SK-N-SH treated with all-trans-retinoic acid at 6 μM for 48 hours (cell line): Measurements from ENCODE around the gene RAB30.
"Not testable (repeated sequence)": the region's sequence is repeated elsewhere in the genome, so short reads cannot be mapped to it uniquely, and the experiment has no call there.

ENCODE experiments used
- ATAC-seq: fragments of 200-7000 bp; cut with Tn5 transposase; 3 replicates; pipeline ENCODE4 v1.9.1; 2020; ENCODE audit warnings: mild to moderate bottlenecking, moderate library complexity
- ARNTL ChIP-seq: fragments of 450-650 bp; formaldehyde crosslinking; IDR thresholded peaks from 2 replicates; pipeline ENCODE4 v1.5.0; 2020; ENCODE audit warnings: low read depth, mild to moderate bottlenecking, moderate library complexity, borderline replicate concordance
- BACH2 ChIP-seq: fragments of 250-450 bp; sonication (Bioruptor Pico); IDR thresholded peaks from 2 replicates; pipeline ENCODE4 v1.9.0; 2021; ENCODE audit warnings: mild to moderate bottlenecking, borderline replicate concordance
- CREB5 ChIP-seq: fragments of 250-450 bp; sonication (Bioruptor Pico); IDR thresholded peaks from 2 replicates; pipeline ENCODE4 v1.5.1; 2020; ENCODE audit warnings: low read depth, mild to moderate bottlenecking, moderate library complexity
- CSDC2 ChIP-seq: fragments of 250-450 bp; sonication (Bioruptor Pico); IDR thresholded peaks from 2 replicates; pipeline ENCODE4 v1.5.0; 2020; ENCODE audit warnings: mild to moderate bottlenecking, moderate library complexity
- CSRNP3 ChIP-seq: fragments of 250-450 bp; sonication (Bioruptor Pico); IDR thresholded peaks from 2 replicates; pipeline ENCODE4 v1.5.1; 2021; ENCODE audit warnings: mild to moderate bottlenecking, moderate library complexity
- ESRRG ChIP-seq: fragments of 250-450 bp; sonication (Bioruptor Pico); IDR thresholded peaks from 2 replicates; pipeline ENCODE4 v1.6.1; 2021; ENCODE audit warnings: mild to moderate bottlenecking
- GLIS3 ChIP-seq: fragments of 250-450 bp; sonication (Bioruptor Pico); IDR thresholded peaks from 2 replicates; pipeline ENCODE4 v1.5.0; 2020; ENCODE audit warnings: mild to moderate bottlenecking, moderate library complexity
- ISL1 ChIP-seq: fragments of 250-450 bp; sonication (Bioruptor Pico); IDR thresholded peaks from 2 replicates; pipeline ENCODE4 v2.1.2; 2022; ENCODE audit warnings: mild to moderate bottlenecking, moderate library complexity
- PATZ1 ChIP-seq: fragments of 250-450 bp; sonication (Bioruptor Pico); IDR thresholded peaks from 2 replicates; pipeline ENCODE4 v1.8.0; 2020; ENCODE audit warnings: mild to moderate bottlenecking, moderate library complexity, borderline replicate concordance
- SNAI2 ChIP-seq: fragments of 250-450 bp; sonication (Bioruptor Pico); IDR thresholded peaks from 2 replicates; pipeline ENCODE4 v1.5.0; 2020; ENCODE audit warnings: mild to moderate bottlenecking, moderate library complexity
- TCF4 ChIP-seq: fragments of 250-450 bp; sonication (Bioruptor Pico); IDR thresholded peaks from 2 replicates; pipeline ENCODE4 v1.8.0; 2021; ENCODE audit warnings: mild to moderate bottlenecking, moderate library complexity, borderline replicate concordance
- TOX ChIP-seq: fragments of 250-450 bp; sonication (Bioruptor Pico); IDR thresholded peaks from 2 replicates; pipeline ENCODE4 v1.8.0; 2021; ENCODE audit warnings: mild to moderate bottlenecking, moderate library complexity, borderline replicate concordance
- ZFP30 ChIP-seq: fragments of 450-650 bp; formaldehyde crosslinking; IDR thresholded peaks from 2 replicates; pipeline ENCODE4 v1.5.0; 2022; ENCODE audit warnings: mild to moderate bottlenecking, moderate library complexity
- ZNF70 ChIP-seq: fragments of 450-650 bp; formaldehyde crosslinking; IDR thresholded peaks from 2 replicates; pipeline ENCODE4 v1.5.0; 2020; ENCODE audit warnings: mild to moderate bottlenecking, moderate library complexity
- ZNF8 ChIP-seq: fragments of 450-650 bp; formaldehyde crosslinking; IDR thresholded peaks from 2 replicates; pipeline ENCODE4 v1.5.0; 2020; ENCODE audit warnings: mild to moderate bottlenecking, moderate library complexity
- TF ChIP-seq, protein P1 (sequence below): fragments of 250-450 bp; sonication (Bioruptor Pico); IDR thresholded peaks from 2 replicates; pipeline ENCODE4 v1.5.0; 2020; ENCODE audit warnings: mild to moderate bottlenecking, moderate library complexity

The RAB30 gene

DNA sequence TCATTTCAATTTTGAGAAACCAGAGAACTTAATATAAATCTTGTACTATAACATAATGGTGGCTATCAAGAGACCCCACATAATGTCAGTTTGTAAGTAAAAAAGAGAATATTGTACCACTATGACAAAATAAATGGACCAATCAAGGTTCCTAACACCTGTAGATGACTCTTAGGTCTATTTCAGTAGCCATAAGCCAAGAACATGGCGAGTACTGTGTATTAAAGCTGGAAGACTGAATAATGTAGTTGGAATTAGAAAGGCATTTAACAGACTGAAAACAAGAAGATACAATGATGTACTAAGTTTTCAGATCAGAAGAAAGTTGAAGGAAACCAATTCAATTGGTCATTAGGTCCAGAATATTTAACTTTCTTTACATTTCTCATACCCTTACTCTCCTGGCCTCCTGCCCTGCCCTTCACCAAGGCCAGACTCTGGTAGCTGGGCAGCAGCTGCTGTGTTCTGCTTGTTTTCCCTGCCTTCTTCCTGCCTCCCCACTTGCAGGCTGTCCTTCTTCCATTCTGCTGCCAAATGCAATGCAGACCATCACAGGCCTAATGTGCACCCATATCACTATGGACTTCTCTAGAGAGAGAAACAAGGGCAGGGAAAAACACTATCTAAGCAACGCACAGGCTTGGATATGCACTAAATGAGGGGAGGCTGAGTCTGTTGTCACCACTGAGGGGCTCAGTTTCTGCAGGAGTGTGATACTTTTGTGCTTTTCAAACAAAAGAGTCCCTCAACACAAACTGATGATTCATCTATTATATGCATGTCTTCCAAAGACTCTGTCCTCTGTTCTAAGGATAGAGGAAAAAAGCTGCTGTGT lies 60.1 kb downstream of the RAB30 start:
- ATAC-seq, result peak; percentile 12; the same call in 2 of the 3 replicates
- TF ChIP-seq ZFP30 (CRISPR knock-in tag), result no peak
- no peak for TF ChIP-seq ZNF8 (CRISPR knock-in tag)
- no peak for TF ChIP-seq CSDC2
- TF ChIP-seq, protein P1, sequence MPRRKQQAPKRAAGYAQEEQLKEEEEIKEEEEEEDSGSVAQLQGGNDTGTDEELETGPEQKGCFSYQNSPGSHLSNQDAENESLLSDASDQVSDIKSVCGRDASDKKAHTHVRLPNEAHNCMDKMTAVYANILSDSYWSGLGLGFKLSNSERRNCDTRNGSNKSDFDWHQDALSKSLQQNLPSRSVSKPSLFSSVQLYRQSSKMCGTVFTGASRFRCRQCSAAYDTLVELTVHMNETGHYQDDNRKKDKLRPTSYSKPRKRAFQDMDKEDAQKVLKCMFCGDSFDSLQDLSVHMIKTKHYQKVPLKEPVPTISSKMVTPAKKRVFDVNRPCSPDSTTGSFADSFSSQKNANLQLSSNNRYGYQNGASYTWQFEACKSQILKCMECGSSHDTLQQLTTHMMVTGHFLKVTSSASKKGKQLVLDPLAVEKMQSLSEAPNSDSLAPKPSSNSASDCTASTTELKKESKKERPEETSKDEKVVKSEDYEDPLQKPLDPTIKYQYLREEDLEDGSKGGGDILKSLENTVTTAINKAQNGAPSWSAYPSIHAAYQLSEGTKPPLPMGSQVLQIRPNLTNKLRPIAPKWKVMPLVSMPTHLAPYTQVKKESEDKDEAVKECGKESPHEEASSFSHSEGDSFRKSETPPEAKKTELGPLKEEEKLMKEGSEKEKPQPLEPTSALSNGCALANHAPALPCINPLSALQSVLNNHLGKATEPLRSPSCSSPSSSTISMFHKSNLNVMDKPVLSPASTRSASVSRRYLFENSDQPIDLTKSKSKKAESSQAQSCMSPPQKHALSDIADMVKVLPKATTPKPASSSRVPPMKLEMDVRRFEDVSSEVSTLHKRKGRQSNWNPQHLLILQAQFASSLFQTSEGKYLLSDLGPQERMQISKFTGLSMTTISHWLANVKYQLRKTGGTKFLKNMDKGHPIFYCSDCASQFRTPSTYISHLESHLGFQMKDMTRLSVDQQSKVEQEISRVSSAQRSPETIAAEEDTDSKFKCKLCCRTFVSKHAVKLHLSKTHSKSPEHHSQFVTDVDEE (CRISPR knock-in tag), result no peak
- no peak for TF ChIP-seq GLIS3 (CRISPR knock-in tag)
- no peak for TF ChIP-seq PATZ1
- TF ChIP-seq BACH2 (CRISPR knock-in tag), result no peak
- no peak for TF ChIP-seq ZNF70

- TF ChIP-seq BACH2 (CRISPR knock-in tag) (no peak), ESRRG (CRISPR knock-in tag) (no peak), CREB5 (no peak), SNAI2 (CRISPR knock-in tag) (no peak), ZFP30 (CRISPR knock-in tag) (no peak), TCF4 (CRISPR knock-in tag) (no peak)
- ATAC-seq, result no peak
Measured at GRCh38 chr11:83009999-83010398, 61.7 kb downstream of the RAB30 start.

- not testable (repeated sequence) for ATAC-seq
Measured at GRCh38 chr11:83009136-83009535, 62.6 kb downstream of the RAB30 start.

- TF ChIP-seq CSRNP3 (CRISPR knock-in tag), result no peak
- TF ChIP-seq, protein P1 (CRISPR knock-in tag), result no peak
- TF ChIP-seq GLIS3 (CRISPR knock-in tag), result no peak
- TF ChIP-seq ARNTL (CRISPR knock-in tag), result no peak
- no peak for TF ChIP-seq CREB5
- no peak for TF ChIP-seq TOX
- no peak for TF ChIP-seq ZNF70
- no peak for TF ChIP-seq ZFP30 (CRISPR knock-in tag)
- TF ChIP-seq BACH2 (CRISPR knock-in tag), result no peak
- no peak for TF ChIP-seq ISL1
- TF ChIP-seq, all 23 proteins: peak for 0
Measured at GRCh38 chr11:83008581-83008923, 63.1 kb downstream of the RAB30 start.

More at GRCh38 chr11:83008581-83008923, 63.1 kb downstream of the RAB30 start:
- peak; percentile 37; the same call in 2 of the 3 replicates for ATAC-seq
